ENCODE results near the gene FOXA3.

Gene FOXA3

DNA sequence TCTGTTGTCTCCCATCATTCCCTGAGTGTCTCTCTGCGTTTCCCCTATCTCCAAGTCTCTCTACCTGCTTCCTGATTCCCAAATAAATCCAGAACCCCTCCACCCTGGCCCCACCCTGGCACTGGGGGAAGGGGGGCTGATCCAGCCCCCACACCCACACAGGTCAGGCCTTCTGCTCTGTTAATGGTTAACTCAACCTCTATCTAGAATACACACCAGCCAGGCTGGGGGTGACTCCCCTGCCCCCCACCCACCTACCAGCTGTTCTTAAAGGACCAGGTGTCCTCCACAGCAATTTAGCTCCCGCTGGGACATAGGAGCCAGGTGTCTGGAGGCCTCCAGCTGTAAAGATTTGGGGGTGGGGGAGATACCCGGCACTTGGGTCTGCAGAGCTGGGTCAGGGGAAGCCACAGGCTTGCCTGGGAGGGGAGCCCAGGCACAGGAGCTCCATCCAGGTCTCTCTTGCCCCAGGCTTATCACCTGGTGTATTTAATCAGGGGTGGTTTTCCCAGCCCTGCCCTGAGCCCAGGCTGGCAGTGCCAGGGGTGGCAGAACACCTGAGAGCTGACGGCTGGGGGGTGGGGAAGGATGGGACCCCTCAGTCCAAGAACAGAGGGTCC, 17.9 kb downstream of the FOXA3 start (continued):
- TF ChIP-seq, protein P1, sequence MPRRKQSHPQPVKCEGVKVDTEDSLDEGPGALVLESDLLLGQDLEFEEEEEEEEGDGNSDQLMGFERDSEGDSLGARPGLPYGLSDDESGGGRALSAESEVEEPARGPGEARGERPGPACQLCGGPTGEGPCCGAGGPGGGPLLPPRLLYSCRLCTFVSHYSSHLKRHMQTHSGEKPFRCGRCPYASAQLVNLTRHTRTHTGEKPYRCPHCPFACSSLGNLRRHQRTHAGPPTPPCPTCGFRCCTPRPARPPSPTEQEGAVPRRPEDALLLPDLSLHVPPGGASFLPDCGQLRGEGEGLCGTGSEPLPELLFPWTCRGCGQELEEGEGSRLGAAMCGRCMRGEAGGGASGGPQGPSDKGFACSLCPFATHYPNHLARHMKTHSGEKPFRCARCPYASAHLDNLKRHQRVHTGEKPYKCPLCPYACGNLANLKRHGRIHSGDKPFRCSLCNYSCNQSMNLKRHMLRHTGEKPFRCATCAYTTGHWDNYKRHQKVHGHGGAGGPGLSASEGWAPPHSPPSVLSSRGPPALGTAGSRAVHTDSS (tag by site-specific recombination; IDR thresholded peaks at IDR 0.05): no peak
- TF ChIP-seq, protein P2, sequence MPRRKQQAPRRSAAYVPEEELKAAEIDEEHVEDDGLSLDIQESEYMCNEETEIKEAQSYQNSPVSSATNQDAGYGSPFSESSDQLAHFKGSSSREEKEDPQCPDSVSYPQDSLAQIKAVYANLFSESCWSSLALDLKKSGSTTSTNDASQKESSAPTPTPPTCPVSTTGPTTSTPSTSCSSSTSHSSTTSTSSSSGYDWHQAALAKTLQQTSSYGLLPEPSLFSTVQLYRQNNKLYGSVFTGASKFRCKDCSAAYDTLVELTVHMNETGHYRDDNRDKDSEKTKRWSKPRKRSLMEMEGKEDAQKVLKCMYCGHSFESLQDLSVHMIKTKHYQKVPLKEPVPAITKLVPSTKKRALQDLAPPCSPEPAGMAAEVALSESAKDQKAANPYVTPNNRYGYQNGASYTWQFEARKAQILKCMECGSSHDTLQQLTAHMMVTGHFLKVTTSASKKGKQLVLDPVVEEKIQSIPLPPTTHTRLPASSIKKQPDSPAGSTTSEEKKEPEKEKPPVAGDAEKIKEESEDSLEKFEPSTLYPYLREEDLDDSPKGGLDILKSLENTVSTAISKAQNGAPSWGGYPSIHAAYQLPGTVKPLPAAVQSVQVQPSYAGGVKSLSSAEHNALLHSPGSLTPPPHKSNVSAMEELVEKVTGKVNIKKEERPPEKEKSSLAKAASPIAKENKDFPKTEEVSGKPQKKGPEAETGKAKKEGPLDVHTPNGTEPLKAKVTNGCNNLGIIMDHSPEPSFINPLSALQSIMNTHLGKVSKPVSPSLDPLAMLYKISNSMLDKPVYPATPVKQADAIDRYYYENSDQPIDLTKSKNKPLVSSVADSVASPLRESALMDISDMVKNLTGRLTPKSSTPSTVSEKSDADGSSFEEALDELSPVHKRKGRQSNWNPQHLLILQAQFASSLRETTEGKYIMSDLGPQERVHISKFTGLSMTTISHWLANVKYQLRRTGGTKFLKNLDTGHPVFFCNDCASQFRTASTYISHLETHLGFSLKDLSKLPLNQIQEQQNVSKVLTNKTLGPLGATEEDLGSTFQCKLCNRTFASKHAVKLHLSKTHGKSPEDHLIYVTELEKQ (tag by site-specific recombination; IDR thresholded peaks at IDR 0.05; ENCODE audit: borderline replicate concordance): no peak
- TF ChIP-seq EGR2 (tag by site-specific recombination; IDR thresholded peaks at IDR 0.05; ENCODE audit: low read depth) (peak; percentile 72), ZFP3 (tag by site-specific recombination; IDR thresholded peaks at IDR 0.05; ENCODE audit: low read depth) (no peak), ZNF561 (tag by site-specific recombination; IDR thresholded peaks at IDR 0.05; ENCODE audit: borderline replicate concordance) (no peak), KLF16 (tag by site-specific recombination; IDR thresholded peaks at IDR 0.05) (no peak), ZNF433 (tag by site-specific recombination; IDR thresholded peaks at IDR 0.05; ENCODE audit: low read depth) (no peak), ZFHX2 (tag by site-specific recombination; conservative IDR thresholded peaks at IDR 0.05) (peak; percentile 80), ZNF37A (tag by site-specific recombination; IDR thresholded peaks at IDR 0.05) (no peak), ZNF112 (tag by site-specific recombination; IDR thresholded peaks at IDR 0.05) (no peak), GLI2 (tag by site-specific recombination; IDR thresholded peaks at IDR 0.05; ENCODE audit: borderline replicate concordance, low read depth) (no peak), HOXA7 (CRISPR knock-in tag; IDR thresholded peaks at IDR 0.05; ENCODE audit: borderline replicate concordance) (no peak)
- TF ChIP-seq, protein P3, sequence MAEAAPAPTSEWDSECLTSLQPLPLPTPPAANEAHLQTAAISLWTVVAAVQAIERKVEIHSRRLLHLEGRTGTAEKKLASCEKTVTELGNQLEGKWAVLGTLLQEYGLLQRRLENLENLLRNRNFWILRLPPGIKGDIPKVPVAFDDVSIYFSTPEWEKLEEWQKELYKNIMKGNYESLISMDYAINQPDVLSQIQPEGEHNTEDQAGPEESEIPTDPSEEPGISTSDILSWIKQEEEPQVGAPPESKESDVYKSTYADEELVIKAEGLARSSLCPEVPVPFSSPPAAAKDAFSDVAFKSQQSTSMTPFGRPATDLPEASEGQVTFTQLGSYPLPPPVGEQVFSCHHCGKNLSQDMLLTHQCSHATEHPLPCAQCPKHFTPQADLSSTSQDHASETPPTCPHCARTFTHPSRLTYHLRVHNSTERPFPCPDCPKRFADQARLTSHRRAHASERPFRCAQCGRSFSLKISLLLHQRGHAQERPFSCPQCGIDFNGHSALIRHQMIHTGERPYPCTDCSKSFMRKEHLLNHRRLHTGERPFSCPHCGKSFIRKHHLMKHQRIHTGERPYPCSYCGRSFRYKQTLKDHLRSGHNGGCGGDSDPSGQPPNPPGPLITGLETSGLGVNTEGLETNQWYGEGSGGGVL (tag by site-specific recombination; IDR thresholded peaks at IDR 0.05): 0 out of 2 replicates have a peak, but pooled peaks have one; percentile 3
- TF ChIP-seq, protein P4, sequence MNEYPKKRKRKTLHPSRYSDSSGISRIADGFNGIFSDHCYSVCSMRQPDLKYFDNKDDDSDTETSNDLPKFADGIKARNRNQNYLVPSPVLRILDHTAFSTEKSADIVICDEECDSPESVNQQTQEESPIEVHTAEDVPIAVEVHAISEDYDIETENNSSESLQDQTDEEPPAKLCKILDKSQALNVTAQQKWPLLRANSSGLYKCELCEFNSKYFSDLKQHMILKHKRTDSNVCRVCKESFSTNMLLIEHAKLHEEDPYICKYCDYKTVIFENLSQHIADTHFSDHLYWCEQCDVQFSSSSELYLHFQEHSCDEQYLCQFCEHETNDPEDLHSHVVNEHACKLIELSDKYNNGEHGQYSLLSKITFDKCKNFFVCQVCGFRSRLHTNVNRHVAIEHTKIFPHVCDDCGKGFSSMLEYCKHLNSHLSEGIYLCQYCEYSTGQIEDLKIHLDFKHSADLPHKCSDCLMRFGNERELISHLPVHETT (tag by site-specific recombination; IDR thresholded peaks at IDR 0.05): no peak
- TF ChIP-seq, protein P5, sequence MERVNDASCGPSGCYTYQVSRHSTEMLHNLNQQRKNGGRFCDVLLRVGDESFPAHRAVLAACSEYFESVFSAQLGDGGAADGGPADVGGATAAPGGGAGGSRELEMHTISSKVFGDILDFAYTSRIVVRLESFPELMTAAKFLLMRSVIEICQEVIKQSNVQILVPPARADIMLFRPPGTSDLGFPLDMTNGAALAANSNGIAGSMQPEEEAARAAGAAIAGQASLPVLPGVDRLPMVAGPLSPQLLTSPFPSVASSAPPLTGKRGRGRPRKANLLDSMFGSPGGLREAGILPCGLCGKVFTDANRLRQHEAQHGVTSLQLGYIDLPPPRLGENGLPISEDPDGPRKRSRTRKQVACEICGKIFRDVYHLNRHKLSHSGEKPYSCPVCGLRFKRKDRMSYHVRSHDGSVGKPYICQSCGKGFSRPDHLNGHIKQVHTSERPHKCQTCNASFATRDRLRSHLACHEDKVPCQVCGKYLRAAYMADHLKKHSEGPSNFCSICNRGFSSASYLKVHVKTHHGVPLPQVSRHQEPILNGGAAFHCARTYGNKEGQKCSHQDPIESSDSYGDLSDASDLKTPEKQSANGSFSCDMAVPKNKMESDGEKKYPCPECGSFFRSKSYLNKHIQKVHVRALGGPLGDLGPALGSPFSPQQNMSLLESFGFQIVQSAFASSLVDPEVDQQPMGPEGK (tag by site-specific recombination; IDR thresholded peaks at IDR 0.05): peak; percentile 73
- TF ChIP-seq, protein P6, sequence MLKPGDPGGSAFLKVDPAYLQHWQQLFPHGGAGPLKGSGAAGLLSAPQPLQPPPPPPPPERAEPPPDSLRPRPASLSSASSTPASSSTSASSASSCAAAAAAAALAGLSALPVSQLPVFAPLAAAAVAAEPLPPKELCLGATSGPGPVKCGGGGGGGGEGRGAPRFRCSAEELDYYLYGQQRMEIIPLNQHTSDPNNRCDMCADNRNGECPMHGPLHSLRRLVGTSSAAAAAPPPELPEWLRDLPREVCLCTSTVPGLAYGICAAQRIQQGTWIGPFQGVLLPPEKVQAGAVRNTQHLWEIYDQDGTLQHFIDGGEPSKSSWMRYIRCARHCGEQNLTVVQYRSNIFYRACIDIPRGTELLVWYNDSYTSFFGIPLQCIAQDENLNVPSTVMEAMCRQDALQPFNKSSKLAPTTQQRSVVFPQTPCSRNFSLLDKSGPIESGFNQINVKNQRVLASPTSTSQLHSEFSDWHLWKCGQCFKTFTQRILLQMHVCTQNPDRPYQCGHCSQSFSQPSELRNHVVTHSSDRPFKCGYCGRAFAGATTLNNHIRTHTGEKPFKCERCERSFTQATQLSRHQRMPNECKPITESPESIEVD (tag by site-specific recombination; IDR thresholded peaks at IDR 0.05): no peak
- TF ChIP-seq, protein P7, sequence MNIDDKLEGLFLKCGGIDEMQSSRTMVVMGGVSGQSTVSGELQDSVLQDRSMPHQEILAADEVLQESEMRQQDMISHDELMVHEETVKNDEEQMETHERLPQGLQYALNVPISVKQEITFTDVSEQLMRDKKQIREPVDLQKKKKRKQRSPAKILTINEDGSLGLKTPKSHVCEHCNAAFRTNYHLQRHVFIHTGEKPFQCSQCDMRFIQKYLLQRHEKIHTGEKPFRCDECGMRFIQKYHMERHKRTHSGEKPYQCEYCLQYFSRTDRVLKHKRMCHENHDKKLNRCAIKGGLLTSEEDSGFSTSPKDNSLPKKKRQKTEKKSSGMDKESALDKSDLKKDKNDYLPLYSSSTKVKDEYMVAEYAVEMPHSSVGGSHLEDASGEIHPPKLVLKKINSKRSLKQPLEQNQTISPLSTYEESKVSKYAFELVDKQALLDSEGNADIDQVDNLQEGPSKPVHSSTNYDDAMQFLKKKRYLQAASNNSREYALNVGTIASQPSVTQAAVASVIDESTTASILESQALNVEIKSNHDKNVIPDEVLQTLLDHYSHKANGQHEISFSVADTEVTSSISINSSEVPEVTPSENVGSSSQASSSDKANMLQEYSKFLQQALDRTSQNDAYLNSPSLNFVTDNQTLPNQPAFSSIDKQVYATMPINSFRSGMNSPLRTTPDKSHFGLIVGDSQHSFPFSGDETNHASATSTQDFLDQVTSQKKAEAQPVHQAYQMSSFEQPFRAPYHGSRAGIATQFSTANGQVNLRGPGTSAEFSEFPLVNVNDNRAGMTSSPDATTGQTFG (tag by site-specific recombination; IDR thresholded peaks at IDR 0.05; ENCODE audit: borderline replicate concordance): no peak

Data from HEK293 (cell line).